NCI-H2196 treated with DMSO at 0.1 percent for 48 hours (cell line): Measurements from ENCODE around the gene FOXD4.
"Not testable (repeated sequence)": the region's sequence is repeated elsewhere in the genome, so short reads cannot be mapped to it uniquely, and the experiment has no call there.

Experiments used
- DNase-seq: peaks from one replicate; lab custom pipeline; 2025; ENCODE audit not compliant: unreplicated experiment; lab: John Stamatoyannopoulos, UW

FOXD4 gene

DNA sequence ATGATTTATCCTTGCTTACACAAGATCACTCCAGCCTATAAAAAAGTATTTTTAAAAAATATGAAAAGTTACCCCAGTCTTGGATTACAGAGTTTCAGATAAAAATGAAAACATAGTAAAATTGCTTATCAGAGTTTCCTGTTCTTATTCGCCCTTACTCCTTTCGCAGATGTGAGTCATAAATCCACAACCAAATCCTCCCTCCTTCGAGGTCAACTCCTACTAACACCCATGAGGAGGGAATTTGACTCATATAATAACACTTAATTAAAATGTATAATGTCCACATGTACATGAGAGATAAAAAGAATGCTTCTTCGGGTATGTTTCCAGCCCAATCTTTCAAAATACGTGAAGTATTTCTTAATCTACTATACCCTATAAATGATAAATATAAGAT is 23.9 kb downstream of the FOXD4 start:
- not testable (repeated sequence) for DNase-seq

DNA sequence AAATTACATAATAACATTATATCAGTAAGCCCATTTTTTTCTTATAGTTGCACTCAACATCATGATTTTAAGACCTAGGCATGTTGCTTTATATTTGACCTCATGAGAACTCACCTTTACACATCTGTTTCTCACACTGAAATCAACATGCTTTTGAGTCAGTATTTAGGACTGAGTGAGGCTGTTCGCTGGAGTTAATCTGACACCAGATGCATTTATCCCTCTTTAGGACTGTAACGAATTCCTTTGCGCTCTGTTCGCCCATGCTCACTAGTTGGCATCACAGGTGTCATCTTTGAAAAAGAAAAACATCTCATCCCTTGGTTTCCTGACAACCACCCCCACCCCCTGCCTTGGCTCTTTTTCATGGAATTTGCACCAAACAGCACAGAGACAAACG is 24.3 kb downstream of the FOXD4 start:
- not testable (repeated sequence) for DNase-seq

DNA sequence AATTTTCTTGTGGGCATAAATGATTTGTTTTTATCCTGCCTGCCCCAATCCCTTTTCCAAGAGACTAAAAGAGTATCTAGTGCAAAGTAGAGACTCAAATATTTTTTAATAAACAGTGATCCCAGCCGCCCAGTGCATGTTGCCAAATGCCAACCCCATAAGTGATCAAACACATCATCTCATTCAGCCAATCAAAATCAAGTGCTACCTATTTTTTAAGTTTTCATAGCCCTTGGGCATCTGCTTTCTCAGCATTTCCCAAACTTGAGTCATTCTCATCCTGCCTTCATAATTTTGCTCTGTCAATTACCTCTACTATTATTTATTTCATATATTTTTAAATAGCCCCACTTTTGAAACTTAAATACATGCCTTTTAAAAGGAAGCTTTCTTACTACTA is 27.4 kb downstream of the FOXD4 start:
- not testable (repeated sequence) for DNase-seq

DNA sequence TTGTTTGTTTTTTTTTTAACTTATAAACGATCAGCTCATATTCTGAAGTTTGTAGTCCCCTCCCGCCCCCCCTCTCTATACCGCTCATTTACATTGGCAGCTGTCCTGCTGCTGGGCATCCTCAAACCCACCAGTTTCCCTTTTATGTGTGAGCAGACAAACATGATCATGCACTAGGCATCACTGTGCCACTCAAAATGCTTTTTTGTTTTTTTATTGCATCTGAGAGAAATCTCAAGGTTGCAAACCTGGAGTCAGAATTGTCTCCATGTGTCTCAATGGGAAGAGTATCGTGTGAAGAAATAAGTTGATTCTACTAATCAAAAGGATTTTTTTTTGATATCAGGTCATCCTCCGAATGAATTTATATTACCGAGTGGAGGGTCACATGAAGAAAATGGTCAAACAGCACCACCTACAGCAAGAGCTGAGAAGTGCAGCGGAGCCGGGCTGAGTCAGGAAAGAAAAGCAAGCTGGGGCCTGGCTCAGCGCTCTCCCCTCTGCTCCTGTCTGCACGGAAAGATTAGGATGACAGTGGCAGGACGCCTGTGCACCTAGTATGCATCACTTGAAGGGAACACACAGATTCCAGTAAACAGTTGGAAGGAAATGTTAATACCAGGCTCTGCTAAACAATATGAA is 29.7 kb downstream of the FOXD4 start:
- not testable (repeated sequence) for DNase-seq

DNA sequence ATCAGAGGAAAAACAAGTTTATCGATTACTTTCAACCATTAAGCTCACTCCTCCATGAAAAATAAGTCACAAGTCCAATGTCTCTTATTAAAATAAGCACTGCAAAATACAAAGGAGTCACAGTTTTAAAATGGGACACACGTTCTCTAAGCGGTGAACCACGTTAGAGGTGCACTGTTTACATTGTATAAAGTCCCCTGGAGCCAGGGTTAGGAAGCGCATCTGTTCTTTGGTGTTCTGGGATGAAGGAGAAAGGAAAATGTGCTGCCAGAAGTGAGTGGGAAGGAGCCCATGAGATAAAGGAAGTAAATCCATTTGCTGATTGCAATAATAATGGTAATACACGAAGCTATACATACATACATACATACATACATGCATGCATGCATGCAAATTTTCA is 30.4 kb downstream of the FOXD4 start:
- not testable (repeated sequence) for DNase-seq

DNA sequence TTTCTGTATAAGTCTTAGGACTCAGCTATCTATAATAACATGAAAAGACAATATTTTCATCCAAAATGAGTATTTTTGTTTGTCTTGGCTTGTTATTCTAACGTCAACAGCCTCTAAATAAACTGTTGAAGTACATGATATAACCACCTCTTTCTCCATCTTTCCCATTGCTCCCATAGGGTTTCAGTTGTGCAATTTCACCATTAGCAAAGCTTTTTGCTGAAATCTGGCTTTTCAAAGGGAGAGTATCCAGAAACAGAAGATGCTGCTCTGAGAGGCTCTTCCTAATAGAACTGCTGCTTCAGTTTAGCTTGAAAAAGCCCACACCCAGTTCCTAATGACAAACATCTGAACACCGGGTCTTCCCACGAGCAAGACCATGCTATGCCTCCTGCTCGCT is 31.1 kb downstream of the FOXD4 start:
- not testable (repeated sequence) for DNase-seq

DNA sequence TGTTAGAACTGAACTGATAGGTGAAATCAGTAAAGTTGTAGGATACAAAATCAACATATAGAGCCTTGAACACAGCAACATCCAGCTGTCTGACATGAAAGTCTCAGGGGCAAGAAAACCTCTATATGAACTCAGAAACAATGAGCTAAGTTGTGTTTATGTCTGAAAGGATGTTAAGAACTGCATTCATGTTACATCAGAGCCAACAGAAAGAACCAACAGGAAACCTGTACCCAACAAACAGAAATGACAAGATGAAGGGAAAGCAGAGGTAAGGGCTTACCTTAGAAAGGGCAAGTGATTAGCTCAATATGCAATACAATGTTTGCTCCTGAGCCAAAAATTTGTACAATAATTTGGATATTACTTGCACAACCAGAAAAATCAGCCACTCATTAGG is 31.5 kb downstream of the FOXD4 start:
- not testable (repeated sequence) for DNase-seq

DNA sequence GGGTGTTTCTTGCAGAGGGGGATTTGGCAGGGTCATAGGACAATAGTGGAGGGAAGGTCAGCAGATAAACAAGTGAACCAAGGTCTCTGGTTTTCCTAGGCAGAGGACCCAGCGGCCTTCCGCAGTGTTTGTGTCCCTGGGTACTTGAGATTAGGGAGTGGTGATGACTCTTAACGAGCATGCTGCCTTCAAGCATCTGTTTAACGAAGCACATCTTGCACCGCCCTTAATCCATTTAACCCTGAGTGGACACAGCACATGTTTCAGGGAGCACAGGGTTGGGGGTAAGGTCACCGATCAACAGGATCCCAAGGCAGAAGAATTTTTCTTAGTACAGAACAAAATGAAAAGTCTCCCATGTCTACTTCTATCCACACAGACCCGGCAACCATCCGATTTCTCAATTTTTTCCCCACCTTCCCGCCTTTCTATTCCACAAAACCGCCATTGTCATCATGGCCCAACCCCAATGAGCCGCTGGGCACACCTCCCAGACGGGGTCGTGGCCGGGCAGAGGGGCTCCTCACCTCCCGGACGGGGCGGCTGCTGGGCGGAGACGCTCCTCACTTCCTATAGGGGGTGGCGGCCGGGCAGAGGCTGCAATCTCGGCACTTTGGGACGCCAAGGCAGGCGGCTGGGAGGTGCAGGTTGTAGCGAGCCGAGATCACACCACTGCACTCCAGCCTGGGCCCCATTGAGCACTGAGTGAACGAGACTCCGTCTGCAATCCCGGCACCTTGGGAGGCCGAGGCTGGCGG is 35.1 kb downstream of the FOXD4 start:
- DNase-seq, result not testable (repeated sequence)

DNA sequence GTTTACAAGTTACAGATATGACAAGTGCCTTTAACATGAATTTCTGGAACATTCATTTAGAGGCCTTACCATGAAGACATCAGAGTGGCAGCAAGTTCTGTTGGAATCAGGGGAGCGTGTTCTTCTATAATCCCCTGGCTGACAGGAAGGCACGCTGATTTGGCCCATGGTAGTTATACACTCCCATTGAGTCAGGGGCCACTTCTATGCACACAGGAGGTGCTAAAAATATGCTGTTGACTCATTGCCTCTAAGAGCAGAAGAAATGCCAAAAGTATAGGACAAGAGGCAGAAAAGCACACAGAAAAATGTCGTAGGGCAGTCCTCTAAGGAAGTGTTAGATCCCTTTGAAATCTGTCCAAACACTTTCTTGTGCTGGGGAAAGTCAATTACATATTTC is 39.9 kb downstream of the FOXD4 start:
- DNase-seq, result not testable (repeated sequence)

DNA sequence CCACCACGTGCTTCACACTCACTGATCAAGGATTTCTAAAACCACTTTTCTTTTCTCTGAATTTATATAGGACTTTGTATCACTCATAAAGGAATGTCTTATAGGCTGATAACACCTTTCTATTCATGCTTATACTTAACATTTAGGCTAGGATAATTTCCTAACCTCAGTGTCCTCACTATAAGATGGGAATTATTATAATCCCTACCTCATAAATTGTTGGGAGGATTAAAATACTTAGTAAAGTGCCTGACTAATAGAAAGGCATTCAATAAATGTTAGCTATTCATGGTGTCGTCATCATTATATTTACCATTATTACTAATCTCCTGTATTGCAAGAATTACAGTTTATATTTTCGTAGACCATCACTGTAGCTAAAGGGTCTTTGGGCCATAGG is 41.8 kb downstream of the FOXD4 start:
- DNase-seq, result not testable (repeated sequence)

DNA sequence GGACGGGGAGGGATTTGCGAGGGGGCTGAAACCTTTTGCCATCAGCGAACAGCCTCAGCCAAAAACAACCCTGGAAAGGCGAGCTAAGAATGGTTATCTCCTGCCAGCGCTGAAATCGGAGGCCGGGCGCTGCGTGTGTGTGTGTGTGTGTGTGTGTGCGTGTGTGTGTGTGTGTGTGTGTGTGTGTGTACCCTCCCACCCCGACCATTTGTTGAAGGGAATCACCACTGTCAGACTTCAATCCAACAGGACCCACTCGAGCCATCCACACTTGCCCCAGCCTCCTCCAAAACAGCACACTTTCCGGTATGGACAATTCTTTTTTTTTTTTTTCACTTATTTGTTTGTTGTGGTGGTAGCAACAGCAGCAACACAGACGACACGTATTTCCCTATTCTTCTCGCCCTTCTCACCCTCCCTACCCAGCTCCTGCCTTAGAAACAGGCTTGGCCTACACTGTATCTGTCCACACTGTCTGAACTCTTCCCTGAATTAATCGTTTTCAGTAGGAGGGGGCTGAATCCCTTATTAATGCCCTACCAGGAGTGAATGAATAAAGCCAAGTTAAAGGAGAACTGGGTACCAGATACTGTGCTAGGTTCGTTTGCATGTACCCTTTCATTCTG is 44.2 kb downstream of the FOXD4 start:
- not testable (repeated sequence) for DNase-seq

DNA sequence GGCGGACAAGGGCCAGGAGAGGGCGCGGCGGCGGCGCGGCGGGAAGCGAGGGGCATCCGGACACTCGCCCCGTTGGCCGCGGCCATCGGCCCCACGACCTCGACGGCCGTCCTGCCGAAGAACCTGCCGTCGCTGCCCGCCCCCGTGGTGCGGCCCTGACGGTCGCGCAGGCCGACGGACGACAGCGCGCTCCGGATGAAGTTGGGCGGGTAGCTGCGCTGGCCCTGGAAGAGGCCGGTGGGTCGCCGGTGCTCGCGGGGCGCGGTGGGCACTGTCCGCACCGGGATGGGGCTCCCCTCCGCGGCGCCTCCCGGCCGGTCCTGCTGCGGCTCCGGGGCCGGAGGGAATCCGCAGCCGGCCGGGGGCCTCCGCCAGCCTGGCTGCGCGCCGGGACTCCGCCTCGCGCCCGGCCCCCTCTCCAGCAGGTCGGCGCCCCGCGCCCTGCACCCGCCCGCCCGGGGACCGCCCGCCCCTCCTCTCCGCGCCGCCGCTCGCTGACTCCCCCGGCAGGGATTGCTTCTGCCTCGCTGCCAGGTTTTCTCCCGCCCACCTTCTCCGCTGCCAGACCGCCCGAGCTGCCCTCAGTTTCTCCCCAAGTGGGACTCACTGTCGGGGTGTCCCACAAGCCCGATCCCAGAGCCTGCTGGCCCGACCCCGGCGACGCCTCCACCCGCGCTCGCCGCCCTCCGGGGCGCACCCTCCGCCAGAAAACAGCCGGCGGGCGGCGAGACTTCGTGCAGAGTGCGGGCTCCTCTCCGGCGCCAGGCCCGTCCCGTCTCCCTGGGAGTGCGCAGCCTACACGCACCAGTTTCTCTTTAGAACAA is 44.9 kb downstream of the FOXD4 start:
- DNase-seq, result not testable (repeated sequence)
